B cell (primary cell): ENCODE data around the gene DPYSL3. TPM values are rescaled to one million over a fixed set of nuclear protein-coding genes. Genes with fewer than 3 reads are reported as not detected.

Experiments
- ATAC-seq: fragments of 200-7000 bp; cut with Tn5 transposase; one replicate; pipeline ENCODE4 v1.10.0; 2021; ENCODE audit warnings: low read depth, mild to moderate bottlenecking, moderate number of reproducible peaks, moderate library complexity
- CTCF ChIA-PET: fragments of 350-600 bp; sonication (Branson Sonifier 250); formaldehyde crosslinking; loops from one replicate; lab custom pipeline; 2021; ENCODE audit warnings: antibody characterized with exemption, inconsistent platforms; lab: Charles Lee
- POLR2A ChIA-PET: fragments of 350-600 bp; sonication (Branson Sonifier 250); formaldehyde crosslinking; loops from one replicate; lab custom pipeline; 2021; ENCODE audit warnings: antibody characterized with exemption; lab: Charles Lee
- DNase-seq: peaks from one replicate; pipeline ENCODE4 v3.0.0; 2013
- H2AFZ ChIP-seq: 2 replicates; pipeline ENCODE4 v1.6.1; 2012; ENCODE audit warnings: mild to moderate bottlenecking, low read depth, low read length; ENCODE audit not compliant: insufficient read depth, poor library complexity, severe bottlenecking
- H3K27ac ChIP-seq, 2 donors: 1 replicate in 1 of 2; 2 replicates in 1 of 2; pipeline ENCODE4 v1.5.1; 2012 to 2013; ENCODE audit warnings: low read length in 2 of 2, mild to moderate bottlenecking in 2 of 2, moderate library complexity in 1 of 2
- H3K27me3 ChIP-seq, 4 experiments: fragments of 200-600 bp in 1 of 4; sonication (generic) in 1 of 4; replicated peaks in 1 of 4; 1 replicate in 2 of 4; 2 replicates in 2 of 4; pipeline versions ENCODE4 v1.6.1 to v1.7.0; 2013 to 2016; ENCODE audit warnings: low read length in 3 of 4, mild to moderate bottlenecking in 2 of 4, mixed read lengths in 1 of 4, moderate library complexity in 1 of 4; ENCODE audit not compliant: insufficient read depth in 4 of 4, control insufficient read depth in 3 of 4; ENCODE audit errors: control extremely low read depth in 1 of 4
- H3K36me3 ChIP-seq, 2 experiments: replicated peaks in 1 of 2; 1 replicate in 1 of 2; 2 replicates in 1 of 2; pipeline versions ENCODE4 v1.6.1 to v1.7.1; 2013; ENCODE audit warnings: low read length in 1 of 2; ENCODE audit not compliant: insufficient read depth in 2 of 2, control insufficient read depth in 1 of 2; ENCODE audit errors: control extremely low read depth in 1 of 2, extremely low read depth in 1 of 2
- H3K4me1 ChIP-seq, 2 donors: fragments of 200-600 bp in 1 of 2; sonication (generic) in 1 of 2; 1 replicate in 1 of 2; 2 replicates in 1 of 2; pipeline versions ENCODE4 v1.5.1 to v1.6.1; 2013 to 2017; ENCODE audit warnings: low read length in 2 of 2; ENCODE audit not compliant: control insufficient read depth in 2 of 2, insufficient read depth in 2 of 2
- H3K4me2 ChIP-seq: replicated peaks from 2 replicates; pipeline ENCODE3; 2012; ENCODE audit warnings: mild to moderate bottlenecking, low read depth, low read length; ENCODE audit not compliant: poor library complexity, severe bottlenecking
- H3K4me3 ChIP-seq, 5 experiments: fragments of 200-600 bp in 1 of 5; sonication (generic) in 1 of 5; 1 replicate in 3 of 5; 2 replicates in 2 of 5; pipeline versions ENCODE4 v1.5.1 to v1.7.0; 2011 to 2016; ENCODE audit warnings: low read length in 4 of 5, mild to moderate bottlenecking in 4 of 5, low read depth in 2 of 5, control low read depth in 1 of 5, moderate library complexity in 1 of 5; ENCODE audit not compliant: insufficient read depth in 1 of 5; ENCODE audit errors: control extremely low read depth in 1 of 5, extremely low read depth in 1 of 5
- H3K79me2 ChIP-seq: fragments of 200-600 bp; sonication (generic); one replicate; pipeline ENCODE4 v1.6.0; 2016; ENCODE audit warnings: low read length; ENCODE audit not compliant: control insufficient read depth, insufficient read depth
- H3K9ac ChIP-seq: fragments of 200-600 bp; sonication (generic); 2 replicates; pipeline ENCODE4 v1.6.1; 2017; ENCODE audit warnings: mild to moderate bottlenecking, low read length, moderate library complexity
- H3K9me3 ChIP-seq, 3 donors: one replicate each; pipeline versions ENCODE4 v1.6.1 to v1.7.1; 2013; ENCODE audit warnings: low read length in 2 of 3; ENCODE audit not compliant: control insufficient read depth in 2 of 3, insufficient read depth in 1 of 3; ENCODE audit errors: control extremely low read depth in 1 of 3
- H4K20me1 ChIP-seq: 2 replicates; pipeline ENCODE4 v1.6.0; 2012; ENCODE audit warnings: mild to moderate bottlenecking, low read length; ENCODE audit not compliant: insufficient read depth, control insufficient read depth, poor library complexity, severe bottlenecking
- H3K27ac Mint-ChIP-seq: one replicate; pipeline ENCODE4 v1.8.0; 2021; ENCODE audit warnings: mixed read lengths
- H3K27me3 Mint-ChIP-seq: one replicate; pipeline ENCODE4 v1.8.0; 2021; ENCODE audit warnings: mixed read lengths
- H3K4me1 Mint-ChIP-seq: one replicate; pipeline ENCODE4 v1.8.0; 2021; ENCODE audit warnings: mixed read lengths
- H3K4me3 Mint-ChIP-seq: one replicate; pipeline ENCODE4 v1.8.0; 2021; ENCODE audit warnings: mixed read lengths
- H3K9me3 Mint-ChIP-seq: one replicate; pipeline ENCODE4 v1.8.0; 2022; ENCODE audit warnings: mixed read lengths; ENCODE audit not compliant: insufficient read depth
- EZH2 ChIP-seq: IDR thresholded peaks from 2 replicates; pipeline ENCODE4 v1.6.1; 2012; ENCODE audit warnings: borderline replicate concordance, low read depth, mild to moderate bottlenecking, moderate library complexity, low read length; ENCODE audit not compliant: insufficient read depth, poor library complexity, severe bottlenecking
- WGBS: methylation state at CpG from one replicate; pipeline ENCODE4 v1.1.5; 2013; ENCODE audit warnings: missing lambda C conversion rate; ENCODE audit not compliant: insufficient coverage; 5-methylcytosine and 5-hydroxymethylcytosine counted together
- intact Hi-C: fragments of 100-400 bp; cut with micrococcal nuclease; formaldehyde crosslinking; loops from one replicate; pipeline ENCODE4 v1.10.0; 2022
- polyA plus RNA-seq: library from polyadenylated mRNA; depleted of rRNA; stranded (reverse); fragments of >200 nt; gene quantifications from 2 replicates; pipeline ENCODE4 v1.2.3, GENCODE V29; 2012
- total RNA-seq, 2 donors: library from RNA; stranded (reverse); fragments of 120-200 nt in 1 of 2; gene quantifications; 1 replicate in 1 of 2; 2 replicates in 1 of 2; pipeline versions ENCODE4 v1.2.3 to v1.2.4, GENCODE V29; 2013 to 2022
- TF ChIP-seq, protein P1 (sequence below): fragments of 200-600 bp; IDR thresholded peaks from one replicate; pipeline ENCODE4 v1.8.0; 2022; ENCODE audit warnings: antibody characterized with exemption, mild to moderate bottlenecking

Gene DPYSL3
- total and polyA plus RNA-seq, 2 donors (not counting 1 experiment from before 2014, with no cell fraction given), result not detected

DNA sequence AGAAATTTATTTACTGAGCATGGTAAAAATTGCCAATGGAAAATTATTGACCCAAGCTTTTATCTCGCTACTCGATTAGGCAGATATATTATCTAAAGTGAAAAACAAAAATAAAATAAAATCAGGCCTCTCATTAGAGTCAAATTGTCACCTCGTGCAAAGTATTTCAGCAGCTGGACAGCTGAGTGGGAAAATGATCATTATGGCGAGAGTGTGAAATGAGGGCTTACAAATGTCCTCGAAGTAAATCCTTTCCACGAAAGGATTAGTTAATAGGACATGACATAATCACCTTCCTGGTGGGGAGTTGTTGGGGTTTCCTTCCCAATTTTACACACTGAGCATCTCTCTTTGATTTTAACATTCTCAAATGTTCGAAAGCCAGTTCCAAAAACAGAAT is 5.4 kb upstream of the DPYSL3 start:
- no peaks in the 10 kb centered on the region for H3K36me3 ChIP-seq
- no peaks in the 10 kb centered on the region for H4K20me1 ChIP-seq
- H3K9ac ChIP-seq, result no peak overlapping the region
- intact Hi-C loops, result no loop called here
- DNase-seq, result no peak
- ChIA-PET POLR2A (no interaction called here), CTCF (no interaction called here)
- Mint-ChIP-seq H3K9me3 (no peaks in the 10 kb centered on the region), H3K27me3 (peaks cover 19% of the 10 kb centered on the region), H3K4me3 (no peak overlapping the region), H3K4me1 (no peaks in the 10 kb centered on the region), H3K27ac (no peak overlapping the region)
- no CpG with 5 or more reads among the region's 7 CpGs for WGBS
- H3K79me2 ChIP-seq, result no peaks in the 10 kb centered on the region
- H3K27me3 ChIP-seq, result peaks cover 0 to 9% (median 1%) of the 10 kb centered on the region in 4 experiments
- no peak overlapping the region for H3K4me3 ChIP-seq
- H3K9me3 ChIP-seq, result peaks cover 0 to 3% (median 0%) of the 10 kb centered on the region in 3 donors
- no peak overlapping the region for H3K4me2 ChIP-seq
- ATAC-seq, result no peak
- H3K4me1 ChIP-seq, result no peaks in the 10 kb centered on the region
- no peak overlapping the region for H3K27ac ChIP-seq
- TF ChIP-seq, protein P1, sequence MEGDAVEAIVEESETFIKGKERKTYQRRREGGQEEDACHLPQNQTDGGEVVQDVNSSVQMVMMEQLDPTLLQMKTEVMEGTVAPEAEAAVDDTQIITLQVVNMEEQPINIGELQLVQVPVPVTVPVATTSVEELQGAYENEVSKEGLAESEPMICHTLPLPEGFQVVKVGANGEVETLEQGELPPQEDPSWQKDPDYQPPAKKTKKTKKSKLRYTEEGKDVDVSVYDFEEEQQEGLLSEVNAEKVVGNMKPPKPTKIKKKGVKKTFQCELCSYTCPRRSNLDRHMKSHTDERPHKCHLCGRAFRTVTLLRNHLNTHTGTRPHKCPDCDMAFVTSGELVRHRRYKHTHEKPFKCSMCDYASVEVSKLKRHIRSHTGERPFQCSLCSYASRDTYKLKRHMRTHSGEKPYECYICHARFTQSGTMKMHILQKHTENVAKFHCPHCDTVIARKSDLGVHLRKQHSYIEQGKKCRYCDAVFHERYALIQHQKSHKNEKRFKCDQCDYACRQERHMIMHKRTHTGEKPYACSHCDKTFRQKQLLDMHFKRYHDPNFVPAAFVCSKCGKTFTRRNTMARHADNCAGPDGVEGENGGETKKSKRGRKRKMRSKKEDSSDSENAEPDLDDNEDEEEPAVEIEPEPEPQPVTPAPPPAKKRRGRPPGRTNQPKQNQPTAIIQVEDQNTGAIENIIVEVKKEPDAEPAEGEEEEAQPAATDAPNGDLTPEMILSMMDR, result no peak
- no peak for TF ChIP-seq EZH2
- no peak overlapping the region for H2AFZ ChIP-seq

DNA sequence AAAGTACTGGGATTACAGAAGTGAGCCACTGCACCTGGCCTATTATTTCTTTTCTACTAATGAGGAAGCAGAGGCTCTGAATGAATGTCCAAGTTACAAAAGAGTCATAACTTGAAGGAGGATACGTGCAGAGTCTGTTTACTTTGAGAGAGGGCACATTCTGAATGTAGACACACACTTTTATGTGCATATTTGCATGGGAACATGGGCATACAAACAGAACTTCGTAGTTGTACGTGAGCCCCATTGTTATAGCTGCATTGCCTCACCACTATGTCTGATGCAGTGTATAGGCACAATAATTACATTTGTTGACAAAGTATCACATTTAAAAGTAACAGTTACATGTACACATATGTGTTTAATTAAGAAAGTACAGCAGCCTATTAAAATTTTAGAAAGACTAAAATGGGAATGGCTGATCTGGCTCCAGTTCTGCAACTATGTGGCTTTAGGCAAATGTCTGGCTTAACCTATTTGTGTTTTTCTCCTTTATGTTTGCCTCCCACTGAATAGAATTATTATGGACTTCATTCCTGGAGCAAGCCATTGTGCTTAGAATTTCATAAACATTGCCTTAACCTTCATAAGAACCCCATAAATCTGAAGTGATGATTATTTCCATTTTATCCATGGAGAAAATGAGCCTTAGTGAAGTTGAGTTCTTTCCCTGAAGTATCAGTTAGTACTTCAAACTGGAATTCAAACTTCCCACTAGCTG is 3.0 kb upstream of the DPYSL3 start:
- no peak for ATAC-seq
- Histone ChIP-seq H3K9ac (no peak overlapping the region), H3K4me1 (no peaks in the 10 kb centered on the region), H3K79me2 (no peaks in the 10 kb centered on the region), H3K27ac (no peak overlapping the region), H2AFZ (no peak overlapping the region), H3K27me3 (peaks cover 0 to 18% (median 7%) of the 10 kb centered on the region in 4 experiments), H3K36me3 (no peaks in the 10 kb centered on the region), H3K9me3 (peaks cover 0 to 16% (median 0%) of the 10 kb centered on the region in 3 donors), H4K20me1 (no peaks in the 10 kb centered on the region), H3K4me3 (no peak overlapping the region), H3K4me2 (no peak overlapping the region)
- H3K27me3 Mint-ChIP-seq, result peaks cover 34% of the 10 kb centered on the region
- intact Hi-C loops, result no loop called here
- H3K27ac Mint-ChIP-seq, result no peak overlapping the region
- TF ChIP-seq EZH2, result no peak
- TF ChIP-seq, protein P1, result no peak
- ChIA-PET POLR2A (no interaction called here), CTCF (no interaction called here)
- no peaks in the 10 kb centered on the region for H3K4me1 Mint-ChIP-seq
- WGBS, result 100% methylated on average over 1 of the region's 3 CpGs
- DNase-seq, result no peak
- no peak overlapping the region for H3K4me3 Mint-ChIP-seq
- no peaks in the 10 kb centered on the region for H3K9me3 Mint-ChIP-seq
